ENCODE results near the gene GPANK1. TPM values are rescaled to one million over a fixed set of nuclear protein-coding genes. Genes with fewer than 3 reads are reported as not detected.

GPANK1 gene
- total and polyA plus RNA-seq, 2 of the 13 experiments (the other 11 are each of a cell fraction or from before 2014, with no cell fraction given): 15.4 to 22.8 TPM

DNA sequence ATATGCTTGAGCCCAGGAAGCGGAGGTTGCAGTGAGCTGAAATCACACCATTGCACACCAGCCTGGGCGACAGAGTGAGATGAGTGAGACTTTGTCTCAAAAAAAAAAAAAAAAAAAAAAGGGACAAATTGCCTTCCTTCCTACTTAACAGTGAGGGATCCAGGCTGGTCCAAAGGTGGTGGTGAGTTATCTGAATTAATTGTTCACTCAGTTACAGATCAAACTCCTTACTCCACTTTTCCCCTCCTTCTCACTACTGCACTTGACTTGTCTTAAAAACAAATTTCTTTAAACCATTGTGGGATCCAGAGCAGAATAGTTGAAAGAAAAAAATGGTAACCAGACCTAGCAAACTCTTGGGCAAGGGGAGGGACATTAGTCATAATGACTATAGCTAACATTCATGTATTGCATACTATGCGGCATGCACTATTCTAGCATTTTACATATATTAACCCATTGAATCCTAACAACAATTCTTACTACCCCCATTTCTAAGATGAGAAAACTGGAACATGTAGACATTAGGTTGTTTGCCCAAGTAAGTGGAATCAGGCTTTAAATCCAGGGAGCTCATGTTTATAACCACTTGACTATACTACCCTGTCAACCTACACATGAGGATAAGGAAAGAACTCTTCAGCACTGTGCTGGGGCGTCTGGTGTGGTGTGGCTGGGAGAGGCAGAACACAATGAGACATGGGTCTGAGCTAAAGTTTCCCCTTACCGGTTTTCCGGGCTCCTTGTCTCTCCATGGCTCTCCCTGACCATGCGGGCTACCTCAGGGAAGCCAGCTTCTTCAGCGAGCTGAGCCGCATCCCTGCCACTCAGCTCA, 1.5 kb downstream of the GPANK1 start (continued):
- peak; percentile 14 for TF ChIP-seq PHF5A (CRISPR knock-in tag; IDR thresholded peaks at IDR 0.05; ENCODE audit: low read depth, unreplicated experiment)
- TF ChIP-seq PITX1 (CRISPR knock-in tag; IDR thresholded peaks at IDR 0.05): no peak
- no peak for TF ChIP-seq ZSCAN9 (CRISPR knock-in tag; IDR thresholded peaks at IDR 0.05; ENCODE audit: borderline replicate concordance)
- no peak for TF ChIP-seq MBD4 (IDR thresholded peaks at IDR 0.05; ENCODE audit: borderline replicate concordance, low read length)
- TF ChIP-seq ZNF580 (CRISPR knock-in tag; IDR thresholded peaks at IDR 0.05; ENCODE audit: borderline replicate concordance, low read depth): no peak
- TF ChIP-seq MXD4 (CRISPR knock-in tag; IDR thresholded peaks at IDR 0.05): 0 out of 2 replicates have a peak, but pooled peaks have one; percentile 1
- no peak for TF ChIP-seq LRRFIP1 (CRISPR knock-in tag; conservative IDR thresholded peaks at IDR 0.05)

DNA sequence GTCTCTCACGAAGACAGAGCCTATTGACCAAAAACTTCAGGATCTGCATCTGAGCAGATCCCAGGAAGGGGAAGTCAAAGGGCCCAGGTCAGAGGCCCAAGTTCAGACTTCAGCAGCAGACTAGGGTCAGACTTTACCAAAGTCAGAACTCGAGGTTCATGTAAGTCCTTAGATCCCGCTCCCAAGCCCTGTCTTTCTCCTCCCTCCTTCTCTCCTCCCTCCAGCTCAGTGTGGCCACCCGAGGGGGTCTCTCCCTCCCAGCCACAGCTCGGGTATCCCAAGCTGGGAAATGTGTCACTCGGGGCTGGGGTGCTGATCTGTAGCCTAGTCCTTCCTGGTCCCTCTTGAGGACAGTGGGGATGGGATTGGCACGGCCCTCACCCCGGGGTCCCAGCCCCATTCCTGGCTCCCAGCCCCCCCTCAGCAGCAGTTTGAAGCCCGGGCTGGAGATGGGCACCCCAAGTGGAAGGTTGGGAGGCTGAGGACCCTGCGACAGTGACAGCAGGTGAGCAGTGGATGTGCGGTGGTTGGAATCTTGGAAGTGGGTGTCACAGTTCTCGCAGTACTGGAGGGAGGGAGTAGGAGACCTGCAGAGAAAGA, 2.6 kb downstream of the GPANK1 start:
- H3K27ac ChIP-seq (ENCODE audit: extremely low read length, insufficient read depth, low read length): peak overlapping the region; percentile 15
- no peaks in the 10 kb centered on the region for H3K9me3 ChIP-seq (ENCODE audit: low read length)
- peak overlapping the region; percentile 94; the same call in 1 of the 2 replicates for H3K4me2 ChIP-seq (ENCODE audit: low read depth, low read length)
- in situ Hi-C loops (cut with HindIII; ENCODE audit: extremely low pct_ligation_motif_present, low pct_unique_long_range_greater_than_20kb): no loop called here
- H2AFZ ChIP-seq (ENCODE audit: low read length): no peak overlapping the region
- no peak overlapping the region for H3K9ac ChIP-seq (ENCODE audit: insufficient read depth, low read depth, low read length)
- no peak for ATAC-seq
- POLR2A ChIA-PET: interaction anchor here (1.1 to 7.4 kb wide), 7 partner anchors 8 to 104 kb away, joined by 3 to 438 read pairs (median 23); partner anchors contain the start of genes ABHD16A, APOM, BAG6 and CLIC1
- WGBS (ENCODE audit: low lambda C conversion rate): 92% methylated on average over 12 of the region's 12 CpGs
- H3K27me3 ChIP-seq (ENCODE audit: control insufficient read depth in 1 of 2, insufficient read depth in 2 of 2, low read length in 2 of 2): no peaks in the 10 kb centered on the region; a peak in 1 of 5 replicates
- H3K79me2 ChIP-seq (ENCODE audit: insufficient read depth, low read length): peaks cover 66% of the 10 kb centered on the region
- DNase-seq (ENCODE audit: low spot score): no peak
- no peak overlapping the region for H3K4me3 ChIP-seq (replicated peaks in 1 of 3; ENCODE audit: insufficient read depth in 1 of 3, low read depth in 2 of 3, low read length in 3 of 3)
- CTCF ChIA-PET (ENCODE audit: low intra/inter-chr PET ratio, low total read pairs): no interaction called here
- H3K36me3 ChIP-seq (replicated peaks in 1 of 2; ENCODE audit: control insufficient read depth in 1 of 2, insufficient read depth in 2 of 2, low read length in 2 of 2): peaks cover 10 to 24% of the 10 kb centered on the region in 2 experiments
- FAIRE-seq: no peak
- intact Hi-C loops (cut with micrococcal nuclease; ENCODE audit: unreplicated experiment): no loop called here
- H4K20me1 ChIP-seq (ENCODE audit: insufficient read depth, low read length): peaks cover 18% of the 10 kb centered on the region; the same call in 1 of the 2 replicates
- H3K4me1 ChIP-seq (ENCODE audit: insufficient read depth, low read length): peaks cover 77% of the 10 kb centered on the region
- BruUV-seq (replicated peaks): no TSS peak
- TF ChIP-seq, protein P1, sequence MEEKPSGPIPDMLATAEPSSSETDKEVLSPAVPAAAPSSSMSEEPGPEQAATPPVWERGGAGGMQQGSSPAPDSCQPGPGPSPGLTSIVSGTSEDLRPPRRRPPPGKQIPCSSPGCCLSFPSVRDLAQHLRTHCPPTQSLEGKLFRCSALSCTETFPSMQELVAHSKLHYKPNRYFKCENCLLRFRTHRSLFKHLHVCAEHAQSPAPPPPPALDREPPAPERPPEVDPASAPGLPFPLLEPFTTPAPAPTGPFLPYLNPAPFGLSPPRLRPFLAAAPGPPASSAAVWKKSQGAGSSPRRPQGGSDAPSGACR (CRISPR knock-in tag; IDR thresholded peaks at IDR 0.05): no peak
- TF ChIP-seq AGO1 (IDR thresholded peaks at IDR 0.05; ENCODE audit: low read depth, low read length, poor library complexity, severe bottlenecking) (peak; percentile 92), HCFC1 (IDR thresholded peaks at IDR 0.05; ENCODE audit: low read depth, low read length) (no peak), HOXA9 (CRISPR knock-in tag; IDR thresholded peaks at IDR 0.05; ENCODE audit: borderline replicate concordance) (no peak), NFKBIZ (CRISPR knock-in tag; IDR thresholded peaks at IDR 0.05) (no peak), ZFP36L2 (CRISPR knock-in tag; IDR thresholded peaks at IDR 0.05) (no peak), PAF1 (CRISPR knock-in tag; IDR thresholded peaks at IDR 0.05) (peak; percentile 13; the same call in 1 of the 2 replicates), KMT2B (CRISPR knock-in tag; IDR thresholded peaks at IDR 0.05) (no peak), BRCA1 (CRISPR knock-in tag; IDR thresholded peaks at IDR 0.05) (no peak), ZNF878 (CRISPR knock-in tag; IDR thresholded peaks at IDR 0.05) (no peak), CBX2 (IDR thresholded peaks at IDR 0.05; ENCODE audit: low read depth, low read length) (no peak), CBX2 (CRISPR knock-in tag; IDR thresholded peaks at IDR 0.05; ENCODE audit: low read depth) (no peak)

All from HepG2 (cell line).